ENCODE results near the gene PARD3. TPM values are rescaled to one million over a fixed set of nuclear protein-coding genes. Genes with fewer than 3 reads are reported as not detected.

The PARD3 gene
- polyA plus RNA-seq, 3 donors from 2014 or later, result 0.72 TPM; not detected in 2

DNA sequence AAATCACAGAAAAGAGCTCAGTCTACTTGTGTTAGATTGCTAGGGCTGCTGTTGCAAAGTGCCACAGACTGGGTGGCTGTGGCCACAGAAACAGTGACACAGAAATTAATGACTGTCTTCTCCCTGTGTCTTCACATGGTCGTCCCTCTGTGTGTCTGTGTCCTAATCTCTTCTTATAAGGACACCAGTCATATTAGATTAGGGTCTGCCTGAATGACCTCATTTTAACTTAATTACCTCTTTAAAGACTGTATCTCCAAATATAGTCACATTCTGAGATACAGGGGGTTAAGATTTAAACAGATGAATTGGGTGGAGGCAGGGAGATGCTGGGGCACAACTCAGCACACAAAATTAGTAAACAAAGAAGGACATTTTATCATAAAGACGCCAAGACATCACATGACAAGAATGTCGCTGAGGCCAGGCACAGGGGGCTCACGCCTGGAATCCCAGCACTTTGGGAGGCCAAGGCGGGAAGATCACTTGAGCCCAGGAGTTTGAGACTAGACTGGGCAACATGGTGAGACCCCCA, 23.3 kb upstream of the PARD3 start:
- no peaks in the 10 kb centered on the region for H3K4me1 Mint-ChIP-seq
- no peak for DNase-seq
- peaks cover 0 to 4% (median 0%) of the 10 kb centered on the region in 6 donors for H3K9me3 Mint-ChIP-seq
- no peaks in the 10 kb centered on the region for H3K36me3 Mint-ChIP-seq
- H3K27me3 Mint-ChIP-seq (ENCODE audit: low read depth in 3 of 3), result peaks cover 3 to 12% (median 11%) of the 10 kb centered on the region in 3 donors
- H3K27ac Mint-ChIP-seq, result no peak overlapping the region
- H3K4me3 Mint-ChIP-seq, result no peak overlapping the region

DNA sequence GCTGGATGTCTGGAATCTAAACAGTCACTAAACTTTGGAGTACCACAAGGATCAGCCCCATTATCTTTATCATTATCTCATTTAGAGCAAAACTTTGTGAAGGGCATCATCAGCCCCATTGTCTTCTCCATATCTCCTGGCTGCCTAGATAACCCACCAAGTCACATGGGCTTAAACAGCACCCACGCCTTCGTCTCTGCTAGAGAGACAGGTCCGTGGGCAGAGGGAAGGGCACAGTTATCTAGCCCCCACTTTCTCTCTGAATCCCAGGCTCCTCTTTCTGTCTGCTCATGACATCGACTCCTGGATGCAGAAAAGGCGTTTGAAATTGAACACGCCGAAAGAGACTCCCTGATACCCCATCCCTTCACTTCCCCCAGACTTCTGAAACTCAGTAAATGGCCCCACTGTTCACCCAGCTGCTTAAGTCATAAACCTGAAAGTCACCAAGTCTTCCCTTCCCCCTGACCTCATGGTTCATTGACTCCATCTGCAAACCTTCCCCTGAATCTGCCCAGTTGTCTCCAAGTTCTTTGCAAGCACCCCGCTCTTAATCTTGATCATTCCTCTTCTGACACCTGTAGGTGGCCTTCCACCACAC, 20.9 kb upstream of the PARD3 start:
- H3K27ac Mint-ChIP-seq, result no peak overlapping the region
- no peaks in the 10 kb centered on the region for H3K36me3 Mint-ChIP-seq

DNA sequence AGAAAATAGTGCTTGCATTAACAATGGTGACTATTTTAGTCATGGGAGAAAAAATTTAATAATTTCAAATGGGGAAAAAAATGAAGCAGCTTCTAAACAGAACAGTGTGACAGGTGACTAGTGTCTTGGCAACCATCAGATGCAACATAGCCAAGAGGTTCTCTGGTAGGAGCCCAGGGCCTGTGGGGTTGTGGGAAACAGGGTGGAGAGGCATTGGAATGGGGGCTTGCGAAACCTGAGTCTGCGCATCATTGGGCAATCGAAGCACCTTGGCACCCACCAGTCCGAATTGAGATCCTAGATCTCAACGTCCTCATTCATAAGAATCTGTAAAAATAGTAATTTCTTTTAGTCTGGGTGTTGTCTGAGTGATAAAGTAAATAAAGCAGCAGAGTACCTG, 19.2 kb upstream of the PARD3 start:
- Mint-ChIP-seq H3K27ac (peak overlapping the region in 1 of 6 donors; percentile 48), H3K9me3 (peaks cover 0 to 4% (median 0%) of the 10 kb centered on the region in 6 donors), H3K36me3 (peaks cover 0 to 3% (median 0%) of the 10 kb centered on the region in 3 donors), H3K27me3 (ENCODE audit: low read depth in 3 of 3) (peaks cover 2 to 8% (median 7%) of the 10 kb centered on the region in 3 donors), H3K4me1 (no peaks in the 10 kb centered on the region), H3K4me3 (no peak overlapping the region)
- DNase-seq, result no peak

More for the DNA sequence above, 20.9 kb upstream of the PARD3 start:
- Mint-ChIP-seq H3K4me1 (no peaks in the 10 kb centered on the region), H3K27me3 (ENCODE audit: low read depth in 3 of 3) (peaks cover 2 to 10% (median 9%) of the 10 kb centered on the region in 3 donors), H3K9me3 (peaks cover 0 to 4% (median 0%) of the 10 kb centered on the region in 6 donors), H3K4me3 (no peak overlapping the region)
- DNase-seq, result no peak

DNA sequence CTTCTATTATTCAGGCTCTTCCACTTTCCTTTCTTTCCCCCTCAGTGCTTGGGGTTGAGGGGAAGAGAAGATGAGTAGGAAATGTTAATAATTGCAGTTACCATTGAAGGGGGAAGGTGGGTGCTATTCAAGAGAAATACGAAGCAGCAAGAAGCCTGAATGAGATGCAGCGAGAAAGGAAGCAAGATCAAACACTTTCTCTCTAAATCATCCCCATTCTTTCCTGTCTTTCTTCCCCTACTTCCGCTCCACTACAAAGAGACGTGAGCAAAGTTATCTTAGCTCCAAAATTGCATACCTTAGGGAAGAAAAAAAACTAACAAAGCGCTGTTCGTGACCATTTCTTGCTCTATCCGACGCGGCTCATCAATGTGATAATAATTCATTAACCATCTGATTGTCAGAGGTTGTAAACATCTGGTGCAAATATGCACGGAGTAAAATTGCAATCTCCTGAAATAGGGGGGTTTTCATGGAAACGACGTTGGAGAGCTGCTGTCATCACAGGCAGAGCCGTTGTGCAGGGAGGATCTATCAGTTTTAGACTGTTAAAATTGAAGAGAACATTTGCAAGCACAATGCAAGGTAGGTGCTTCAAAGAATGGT, 15.2 kb upstream of the PARD3 start:
- no peak for DNase-seq
- Mint-ChIP-seq H3K27me3 (ENCODE audit: low read depth in 3 of 3) (peaks cover 2 to 7% (median 6%) of the 10 kb centered on the region in 3 donors), H3K4me3 (no peak overlapping the region), H3K36me3 (peaks cover 0 to 3% (median 0%) of the 10 kb centered on the region in 3 donors), H3K27ac (no peak overlapping the region), H3K4me1 (no peaks in the 10 kb centered on the region), H3K9me3 (no peaks in the 10 kb centered on the region)

DNA sequence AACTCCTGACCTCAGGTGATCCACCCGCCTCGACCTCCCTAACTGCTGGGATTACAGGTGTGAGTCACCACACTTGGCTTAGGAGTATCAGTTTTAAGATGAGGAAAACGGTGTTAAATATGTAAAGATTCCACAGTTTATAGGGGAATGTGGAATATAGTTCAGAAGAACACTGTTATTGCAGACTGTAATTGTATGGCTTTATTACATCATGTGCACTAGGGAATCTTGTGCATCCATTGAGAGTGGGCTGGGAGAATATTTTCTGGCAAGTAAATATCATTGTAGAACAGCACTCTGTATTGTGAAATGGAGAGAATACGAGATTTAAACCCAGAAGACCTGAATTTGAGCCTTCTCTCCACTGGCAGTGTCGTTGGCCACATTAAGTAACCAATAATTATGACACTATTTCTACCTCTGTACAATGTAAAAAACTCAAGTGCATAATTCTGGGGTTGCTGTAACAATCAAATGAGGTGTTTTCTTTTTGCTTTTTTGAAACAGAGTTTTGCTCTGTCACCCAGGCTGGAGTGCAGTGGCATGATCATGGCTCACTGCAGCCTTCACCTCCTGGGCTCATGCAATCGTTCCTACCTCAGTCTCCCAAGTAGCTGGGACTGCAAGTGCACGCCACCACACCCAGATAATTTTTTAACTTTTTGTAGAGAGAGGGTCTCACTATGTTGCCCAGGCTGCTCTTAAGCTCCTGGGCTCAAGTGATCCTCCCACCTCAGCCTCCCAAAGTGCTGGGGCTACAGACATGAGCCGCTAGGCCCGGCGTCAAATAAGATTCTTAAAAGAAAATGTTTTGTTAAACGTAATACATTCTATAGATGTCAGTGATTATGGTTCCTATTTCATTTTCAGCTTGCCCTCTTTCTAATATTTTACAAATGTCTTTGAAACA, 12.0 kb upstream of the PARD3 start:
- H3K4me3 Mint-ChIP-seq, result no peak overlapping the region
- no peak for DNase-seq
- H3K9me3 Mint-ChIP-seq, result no peaks in the 10 kb centered on the region
- no peaks in the 10 kb centered on the region for H3K4me1 Mint-ChIP-seq
- H3K27me3 Mint-ChIP-seq (ENCODE audit: low read depth in 3 of 3), result peaks cover 4 to 10% (median 8%) of the 10 kb centered on the region in 3 donors
- H3K36me3 Mint-ChIP-seq, result peaks cover 0 to 3% (median 0%) of the 10 kb centered on the region in 3 donors
- no peak overlapping the region for H3K27ac Mint-ChIP-seq

DNA sequence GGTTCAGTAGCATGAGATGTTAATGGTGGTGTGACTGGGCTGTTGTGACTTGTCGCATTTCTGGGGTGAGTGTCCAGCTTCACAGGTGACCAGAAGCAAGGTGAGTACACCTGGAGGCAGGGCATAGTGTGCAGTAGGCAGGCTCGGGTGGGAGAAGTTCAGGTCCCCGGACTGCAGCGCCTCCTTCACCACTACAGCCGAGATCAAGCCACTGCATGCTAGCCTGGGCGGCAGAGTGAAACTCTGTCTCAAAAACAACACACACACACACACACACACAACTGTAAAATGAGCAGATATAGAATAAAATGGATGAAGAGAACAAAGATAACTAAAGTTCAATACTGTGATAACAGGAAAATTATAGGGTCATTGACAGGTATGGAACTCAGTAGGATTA, 11.1 kb upstream of the PARD3 start:
- H3K27me3 Mint-ChIP-seq (ENCODE audit: low read depth in 3 of 3), result peaks cover 4 to 12% (median 10%) of the 10 kb centered on the region in 3 donors
- no peaks in the 10 kb centered on the region for H3K4me1 Mint-ChIP-seq
- H3K9me3 Mint-ChIP-seq, result no peaks in the 10 kb centered on the region
- no peak overlapping the region for H3K4me3 Mint-ChIP-seq
- no peak for DNase-seq
- peaks cover 0 to 3% (median 0%) of the 10 kb centered on the region in 3 donors for H3K36me3 Mint-ChIP-seq
- no peak overlapping the region for H3K27ac Mint-ChIP-seq

DNA sequence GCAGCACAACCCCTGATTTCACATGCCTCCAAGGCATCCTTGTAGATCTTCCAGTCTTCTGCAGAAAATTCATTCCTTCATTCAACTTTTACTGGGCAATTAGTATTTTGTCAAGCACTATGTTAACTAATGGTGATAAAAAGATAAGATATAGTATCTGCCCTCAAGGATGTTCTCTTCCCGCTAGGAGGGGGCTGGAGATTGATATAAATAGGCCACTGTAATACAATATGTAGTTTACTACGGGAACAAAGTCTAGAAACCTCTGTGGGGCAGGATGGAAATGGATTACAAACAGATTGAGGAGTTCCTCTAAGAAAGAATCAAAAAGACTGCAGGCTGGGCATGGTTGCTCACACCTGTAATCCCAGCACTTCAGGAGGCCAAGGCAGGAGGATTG, 10.3 kb upstream of the PARD3 start:
- H3K4me1 Mint-ChIP-seq, result no peaks in the 10 kb centered on the region
- no peak overlapping the region for H3K4me3 Mint-ChIP-seq
- DNase-seq, result no peak
- peaks cover 4 to 12% (median 7%) of the 10 kb centered on the region in 3 donors for H3K27me3 Mint-ChIP-seq (ENCODE audit: low read depth in 3 of 3)
- H3K9me3 Mint-ChIP-seq, result no peaks in the 10 kb centered on the region
- H3K36me3 Mint-ChIP-seq, result peaks cover 0 to 1% (median 0%) of the 10 kb centered on the region in 3 donors
- no peak overlapping the region for H3K27ac Mint-ChIP-seq

DNA sequence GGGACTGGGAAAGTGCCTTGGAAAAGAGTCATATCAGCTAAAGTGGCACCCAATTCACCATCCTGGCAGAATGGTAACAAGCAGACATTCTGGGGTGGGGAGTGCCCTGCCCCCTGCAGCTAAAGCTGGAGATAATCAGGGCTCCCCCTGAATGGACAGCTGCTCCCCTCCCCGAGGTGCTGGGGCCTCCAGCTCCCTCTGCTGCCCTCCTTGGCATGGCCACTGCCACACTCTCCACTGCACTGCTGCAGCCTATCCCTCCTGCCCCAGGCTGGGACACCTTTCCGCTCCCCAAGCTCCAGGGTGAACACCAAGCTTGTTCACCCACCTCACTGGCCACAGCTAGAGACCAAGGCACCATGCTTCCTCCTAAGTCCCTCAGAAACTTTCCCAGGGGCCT, 9.8 kb upstream of the PARD3 start:
- H3K9me3 Mint-ChIP-seq, result no peaks in the 10 kb centered on the region
- H3K4me3 Mint-ChIP-seq, result no peak overlapping the region
- DNase-seq, result no peak
- no peaks in the 10 kb centered on the region for H3K36me3 Mint-ChIP-seq
- H3K27me3 Mint-ChIP-seq (ENCODE audit: low read depth in 3 of 3), result peaks cover 4 to 12% (median 7%) of the 10 kb centered on the region in 3 donors
- no peak overlapping the region for H3K27ac Mint-ChIP-seq
- no peaks in the 10 kb centered on the region for H3K4me1 Mint-ChIP-seq

DNA sequence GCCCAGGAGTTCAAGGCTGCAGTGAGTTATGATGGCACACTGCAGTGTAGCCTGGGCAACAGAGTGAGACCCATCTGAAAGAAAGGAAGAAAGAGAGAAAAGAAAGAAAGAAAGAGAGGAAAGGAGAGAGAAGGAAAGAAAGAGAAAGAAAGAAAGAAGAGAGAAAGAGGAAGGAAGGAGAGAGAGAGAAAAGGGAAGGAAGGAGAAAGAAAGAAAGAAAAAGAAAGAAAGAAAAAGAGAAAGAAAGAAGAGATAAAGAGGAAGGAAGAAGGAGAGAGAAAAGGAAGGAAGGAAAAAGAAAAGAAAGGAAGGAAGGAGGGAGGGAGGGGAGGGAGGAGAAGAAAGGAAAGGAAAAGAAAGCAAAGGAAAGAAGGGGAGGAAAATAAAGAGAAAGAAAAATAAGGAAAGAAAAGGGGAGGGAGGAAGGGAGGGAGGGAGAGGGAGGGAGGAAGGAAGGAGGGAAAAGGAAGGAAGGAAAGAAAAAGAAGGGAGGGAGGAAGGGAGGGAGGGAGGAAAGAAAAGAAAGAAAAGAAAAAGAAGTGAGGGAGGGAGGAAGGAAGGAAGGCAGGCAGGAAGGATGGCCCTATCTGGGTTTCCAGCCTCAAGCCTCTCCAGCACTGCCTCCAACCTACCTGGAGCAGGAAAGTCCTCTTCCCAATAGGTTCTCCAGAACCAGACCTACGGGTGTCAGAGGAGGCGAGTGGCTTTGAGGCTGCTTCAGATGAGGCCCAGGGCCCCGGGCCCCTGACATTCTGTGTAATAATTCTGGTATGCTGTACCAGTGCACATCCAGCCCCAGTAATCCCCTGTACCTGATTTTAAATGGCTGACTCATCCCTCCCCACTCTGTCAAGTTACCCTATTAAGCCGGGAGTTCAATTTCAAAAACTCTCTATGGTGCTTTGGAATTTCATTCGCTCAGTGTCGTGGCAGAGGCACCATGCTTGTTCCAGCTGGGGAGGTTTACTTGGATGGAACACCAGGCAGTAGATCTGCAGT, 6.8 kb upstream of the PARD3 start:
- Mint-ChIP-seq H3K36me3 (no peaks in the 10 kb centered on the region), H3K4me3 (no peak overlapping the region), H3K27ac (no peak overlapping the region), H3K9me3 (no peaks in the 10 kb centered on the region), H3K27me3 (ENCODE audit: low read depth in 3 of 3) (peaks cover 4 to 20% (median 11%) of the 10 kb centered on the region in 3 donors), H3K4me1 (no peaks in the 10 kb centered on the region)
- no peak for DNase-seq

DNA sequence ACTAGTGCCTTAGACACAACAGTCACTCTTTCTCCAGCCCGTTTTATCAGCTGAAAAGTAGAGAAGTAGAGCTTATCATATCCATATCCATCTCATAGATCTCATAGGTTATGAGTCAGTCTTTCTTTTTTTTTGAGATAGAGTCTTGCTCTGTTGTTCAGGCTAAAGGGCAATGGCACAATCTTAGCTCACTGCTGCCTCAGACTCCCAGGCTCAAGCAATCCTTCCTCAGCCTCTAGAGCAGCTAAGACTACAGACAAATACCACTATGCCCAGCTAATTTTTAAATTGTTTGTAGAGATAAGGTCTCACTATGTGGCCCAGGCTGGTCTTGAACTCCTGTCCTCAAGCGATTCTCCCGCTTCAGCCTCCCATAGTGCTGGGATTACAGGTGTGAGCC, 2.5 kb upstream of the PARD3 start:
- Mint-ChIP-seq H3K27me3 (ENCODE audit: low read depth in 3 of 3) (peaks cover 10 to 31% (median 17%) of the 10 kb centered on the region in 3 donors), H3K4me3 (no peak overlapping the region), H3K4me1 (peaks cover 4 to 5% of the 10 kb centered on the region in 2 donors), H3K36me3 (no peaks in the 10 kb centered on the region), H3K27ac (no peak overlapping the region), H3K9me3 (no peaks in the 10 kb centered on the region)
- no peak for DNase-seq

DNA sequence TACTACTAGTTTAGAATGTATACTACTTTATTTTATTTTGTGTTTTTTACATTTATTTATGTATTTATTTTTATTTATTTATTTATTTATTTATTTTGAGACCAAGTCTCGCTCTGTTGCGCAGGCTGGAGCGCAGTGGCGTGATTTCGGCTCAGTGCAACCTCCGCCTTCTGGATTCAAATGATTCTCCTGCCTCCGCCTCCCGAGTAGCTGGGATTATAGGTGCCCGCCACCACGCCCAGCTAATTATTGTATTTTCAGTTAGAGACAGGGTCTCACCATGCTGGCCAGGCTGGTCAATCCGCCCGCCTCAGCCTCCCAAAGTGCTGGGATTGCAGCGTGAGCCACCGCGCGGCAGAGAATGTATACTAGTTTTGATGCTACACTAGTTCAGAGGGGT, 2.0 kb upstream of the PARD3 start:
- H3K4me1 Mint-ChIP-seq, result peaks cover 4 to 5% of the 10 kb centered on the region in 2 donors
- no peak for DNase-seq
- no peak overlapping the region for H3K27ac Mint-ChIP-seq
- H3K36me3 Mint-ChIP-seq, result no peaks in the 10 kb centered on the region
- no peak overlapping the region for H3K4me3 Mint-ChIP-seq
- H3K27me3 Mint-ChIP-seq (ENCODE audit: low read depth in 3 of 3), result peaks cover 10 to 35% (median 19%) of the 10 kb centered on the region in 3 donors
- H3K9me3 Mint-ChIP-seq, result no peaks in the 10 kb centered on the region

DNA sequence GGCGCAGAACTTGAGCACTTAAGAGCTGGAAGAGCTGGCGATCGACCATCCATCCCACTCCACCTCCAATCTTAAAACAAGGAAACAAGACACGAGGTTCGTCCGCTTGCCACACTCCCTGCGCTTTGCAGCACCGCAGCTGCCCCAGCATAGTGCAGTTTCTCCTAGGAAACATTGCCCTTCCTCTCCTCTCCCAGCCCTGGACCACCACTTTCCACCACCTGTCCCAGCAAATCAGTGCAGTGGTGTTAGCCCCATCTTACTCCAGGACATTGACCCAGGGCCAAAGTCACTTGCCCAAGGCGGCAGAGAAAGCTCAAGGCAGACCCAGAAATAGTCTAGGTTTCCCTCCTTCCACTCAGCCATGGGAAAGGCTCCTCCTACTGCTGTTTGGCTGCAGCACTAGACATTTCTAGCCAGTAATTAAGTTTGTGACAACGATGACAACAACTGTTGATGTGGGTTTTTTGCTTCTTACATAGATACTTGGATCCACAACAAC, 1.5 kb upstream of the PARD3 start:
- Mint-ChIP-seq H3K4me1 (peaks cover 4 to 5% of the 10 kb centered on the region in 2 donors), H3K4me3 (peak overlapping the region; percentile 51 to 63 (median 56)), H3K27me3 (ENCODE audit: low read depth in 3 of 3) (peaks cover 10 to 35% (median 23%) of the 10 kb centered on the region in 3 donors), H3K9me3 (no peaks in the 10 kb centered on the region), H3K36me3 (no peaks in the 10 kb centered on the region), H3K27ac (no peak overlapping the region)
- DNase-seq, result no peak
